Trophoblast cell (in vitro differentiated cells and primary cell): Measurements from ENCODE around the gene ITGA11.

Experiments
- DNase-seq, 2 donors: peaks; one replicate each; pipeline ENCODE4 v3.0.0-alpha.2; 2016
- H2AFZ ChIP-seq: 2 replicates; pipeline ENCODE4 v1.6.1; 2013; ENCODE audit warnings: low read length, moderate library complexity, mild to moderate bottlenecking; ENCODE audit not compliant: insufficient read depth, poor library complexity
- H2AK5ac ChIP-seq: 2 replicates; pipeline ENCODE4 v1.6.1; 2013; ENCODE audit warnings: mild to moderate bottlenecking, low read length
- H2BK120ac ChIP-seq: 2 replicates; pipeline ENCODE4 v1.6.1; 2013; ENCODE audit warnings: low read length, mild to moderate bottlenecking, moderate library complexity; ENCODE audit not compliant: insufficient read depth, poor library complexity
- H2BK12ac ChIP-seq: 2 replicates; pipeline ENCODE4 v1.6.1; 2013; ENCODE audit warnings: mild to moderate bottlenecking, low read length, moderate library complexity
- H2BK5ac ChIP-seq: 2 replicates; pipeline ENCODE4 v1.6.1; 2013; ENCODE audit warnings: low read length, low read depth, moderate library complexity, mild to moderate bottlenecking; ENCODE audit not compliant: poor library complexity
- H3K14ac ChIP-seq: 2 replicates; pipeline ENCODE4 v1.6.1; 2013; ENCODE audit warnings: mild to moderate bottlenecking, low read length
- H3K18ac ChIP-seq: 2 replicates; pipeline ENCODE4 v1.6.1; 2013; ENCODE audit warnings: mild to moderate bottlenecking, low read length
- H3K23ac ChIP-seq: 2 replicates; pipeline ENCODE4 v1.6.1; 2013; ENCODE audit warnings: low read length
- H3K27ac ChIP-seq: 2 replicates; pipeline ENCODE4 v1.5.1; 2013; ENCODE audit warnings: low read depth, mild to moderate bottlenecking, inconsistent platforms, low read length, moderate library complexity
- H3K27me3 ChIP-seq: 2 replicates; pipeline ENCODE4 v1.6.1; 2013; ENCODE audit warnings: inconsistent platforms, mild to moderate bottlenecking, low read length, moderate library complexity; ENCODE audit not compliant: insufficient read depth
- H3K36me3 ChIP-seq, 2 experiments: 1 replicate in 1 of 2; 2 replicates in 1 of 2; pipeline ENCODE4 v1.6.1; 2013; ENCODE audit warnings: low read length in 2 of 2, mild to moderate bottlenecking in 2 of 2, moderate library complexity in 1 of 2; ENCODE audit not compliant: insufficient read depth in 2 of 2, control insufficient read depth in 1 of 2
- H3K4ac ChIP-seq: 2 replicates; pipeline ENCODE4 v1.6.1; 2013; ENCODE audit warnings: low read depth, mild to moderate bottlenecking, low read length, moderate library complexity
- H3K4me1 ChIP-seq, 2 experiments: 1 replicate in 1 of 2; 2 replicates in 1 of 2; pipeline ENCODE4 v1.6.1; 2013; ENCODE audit warnings: low read length in 2 of 2, mild to moderate bottlenecking in 2 of 2, moderate library complexity in 1 of 2; ENCODE audit not compliant: insufficient read depth in 2 of 2, control insufficient read depth in 1 of 2
- H3K4me2 ChIP-seq: 2 replicates; pipeline ENCODE4 v1.6.1; 2013; ENCODE audit warnings: inconsistent platforms, mild to moderate bottlenecking, low read length, moderate library complexity
- H3K4me3 ChIP-seq: 2 replicates; pipeline ENCODE4 v1.5.1; 2013; ENCODE audit warnings: mild to moderate bottlenecking, low read depth, low read length, inconsistent platforms
- H3K79me1 ChIP-seq: one replicate; pipeline ENCODE4 v1.6.1; 2013; ENCODE audit warnings: low read length
- H3K79me2 ChIP-seq: 2 replicates; pipeline ENCODE4 v1.6.1; 2013; ENCODE audit warnings: low read length, mild to moderate bottlenecking; ENCODE audit not compliant: control insufficient read depth, insufficient read depth, poor library complexity
- H3K9ac ChIP-seq: 2 replicates; pipeline ENCODE4 v1.6.1; 2013; ENCODE audit warnings: mild to moderate bottlenecking, low read length
- H3K9me3 ChIP-seq: 2 replicates; pipeline ENCODE4 v1.6.1; 2013; ENCODE audit warnings: low read depth, mild to moderate bottlenecking, control low read depth, inconsistent platforms, low read length; ENCODE audit not compliant: insufficient read depth
- H4K12ac ChIP-seq: 2 replicates; pipeline ENCODE4 v1.6.1; 2013; ENCODE audit warnings: low read depth, mild to moderate bottlenecking, low read length, moderate library complexity
- H4K8ac ChIP-seq: 2 replicates; pipeline ENCODE4 v1.6.1; 2013; ENCODE audit warnings: low read depth, mild to moderate bottlenecking, low read length, moderate library complexity
- H4K91ac ChIP-seq: one replicate; pipeline ENCODE4 v1.6.1; 2013; ENCODE audit warnings: low read depth, mild to moderate bottlenecking, low read length, moderate library complexity
- WGBS: extraction: QIAGEN DNeasy Blood & Tissue Kit; methylation state at CpG from one replicate; pipeline ENCODE4 v1.1.7; 2013; ENCODE audit warnings: missing lambda C conversion rate; ENCODE audit not compliant: insufficient read length, insufficient coverage; ENCODE audit errors: extremely low coverage; 5-methylcytosine and 5-hydroxymethylcytosine counted together

Gene ITGA11

DNA sequence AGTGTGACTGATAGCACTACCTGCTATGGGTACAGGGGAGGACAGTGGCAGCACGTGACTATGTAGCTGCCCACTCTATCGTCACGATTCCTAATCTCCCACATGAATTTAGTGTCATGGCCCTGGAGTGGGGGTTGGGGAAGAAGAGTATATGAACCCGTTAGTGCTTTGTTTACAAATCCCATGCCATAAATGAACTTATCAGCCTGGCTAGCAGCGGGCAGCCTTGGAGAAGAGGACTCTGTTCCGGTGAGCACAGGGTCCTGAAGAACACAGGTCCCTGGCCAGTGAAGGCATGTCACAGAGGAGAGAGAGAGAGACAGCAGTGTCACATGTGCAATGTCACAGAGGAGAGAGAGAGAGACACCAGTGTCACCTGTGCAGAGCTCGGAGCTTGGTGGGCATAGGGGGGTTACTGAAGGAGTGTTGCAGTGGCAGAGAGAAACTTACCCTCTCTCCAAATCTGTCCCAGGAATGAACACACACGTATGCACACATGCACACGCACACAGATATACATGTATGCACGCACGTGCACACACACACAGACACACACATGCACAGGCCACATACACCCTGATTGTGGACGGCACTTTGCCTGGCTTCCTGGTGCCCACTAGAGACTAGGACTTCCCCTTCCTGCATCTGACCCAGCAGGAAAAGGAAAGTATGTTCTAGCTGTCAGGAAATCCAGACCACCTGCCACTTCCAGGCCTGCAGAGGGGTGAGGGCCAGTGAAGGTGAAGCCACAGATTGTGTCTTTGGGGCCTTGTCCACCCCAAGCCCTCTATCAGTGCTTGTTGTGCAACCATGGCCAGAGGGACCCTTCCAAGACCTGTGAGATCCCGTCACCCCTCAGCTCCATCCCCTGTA is 26.3 kb downstream of the ITGA11 start:
- Histone ChIP-seq H3K79me1 (no peaks in the 10 kb centered on the region), H2BK5ac (no peak overlapping the region), H3K4ac (no peak overlapping the region), H4K12ac (no peak overlapping the region), H3K9ac (no peak overlapping the region), H3K27me3 (no peaks in the 10 kb centered on the region), H3K4me3 (no peak overlapping the region), H3K27ac (no peak overlapping the region), H4K91ac (no peak overlapping the region), H4K8ac (no peak overlapping the region), H3K4me1 (no peaks in the 10 kb centered on the region), H3K4me2 (no peak overlapping the region), H3K23ac (no peak overlapping the region), H3K79me2 (no peaks in the 10 kb centered on the region), H3K9me3 (peaks cover 5% of the 10 kb centered on the region), H3K14ac (no peak overlapping the region), H2AK5ac (no peak overlapping the region), H3K36me3 (no peaks in the 10 kb centered on the region), H2BK12ac (no peak overlapping the region), H2BK120ac (no peak overlapping the region), H2AFZ (no peak overlapping the region), H3K18ac (no peak overlapping the region)
- no peak for DNase-seq
- WGBS, result no CpG with 5 or more reads among the region's 13 CpGs

DNA sequence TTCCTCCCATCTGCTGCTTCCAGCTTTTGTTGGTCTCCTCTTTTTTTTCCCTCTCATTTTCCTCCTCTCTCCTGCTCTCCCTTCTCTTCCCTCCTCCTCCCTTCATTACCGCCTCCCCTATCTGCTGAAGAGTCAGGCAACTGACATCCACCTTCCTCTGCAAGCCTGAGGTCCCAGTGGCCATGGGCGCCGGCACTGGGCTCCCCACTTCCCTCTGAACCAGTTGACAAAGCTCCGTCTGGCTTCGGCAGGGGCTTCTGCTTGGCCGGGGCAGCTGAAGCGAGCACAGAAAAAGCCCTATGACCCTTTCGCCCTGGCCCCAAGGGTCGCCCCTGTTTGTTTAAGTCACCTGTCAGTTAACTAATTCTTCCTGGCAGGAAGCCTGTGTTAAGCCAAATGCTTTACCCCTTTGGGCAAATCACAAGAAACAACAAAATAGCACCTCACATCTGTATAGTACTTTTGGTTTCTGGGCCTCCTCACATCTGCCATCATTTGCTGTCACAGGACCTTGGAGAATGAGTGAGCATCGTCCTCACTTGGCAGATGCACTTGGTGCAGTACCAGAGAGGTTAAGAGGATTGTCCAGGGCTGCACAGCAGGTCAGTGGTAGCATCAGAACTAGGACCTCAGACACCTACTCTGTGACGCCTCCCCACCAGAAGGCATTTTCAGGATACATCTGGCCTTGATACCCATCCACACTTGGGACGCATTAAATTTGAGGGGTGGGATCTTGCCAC is 27.7 kb downstream of the ITGA11 start:
- no peak overlapping the region for H2AFZ ChIP-seq
- no peak overlapping the region for H2BK12ac ChIP-seq
- no peak overlapping the region for H3K14ac ChIP-seq
- no peak overlapping the region for H4K8ac ChIP-seq
- H3K79me1 ChIP-seq, result no peaks in the 10 kb centered on the region
- no peak overlapping the region for H3K18ac ChIP-seq
- H3K4ac ChIP-seq, result no peak overlapping the region
- no peak overlapping the region for H4K91ac ChIP-seq
- no CpG with 5 or more reads among the region's 12 CpGs for WGBS
- DNase-seq, result no peak
- H3K4me3 ChIP-seq, result no peak overlapping the region
- H3K79me2 ChIP-seq, result no peaks in the 10 kb centered on the region
- no peak overlapping the region for H3K23ac ChIP-seq
- H3K27ac ChIP-seq, result no peak overlapping the region
- peaks cover 3% of the 10 kb centered on the region for H3K9me3 ChIP-seq
- no peaks in the 10 kb centered on the region for H3K36me3 ChIP-seq
- no peak overlapping the region for H3K9ac ChIP-seq
- no peak overlapping the region for H2BK120ac ChIP-seq
- no peak overlapping the region for H2AK5ac ChIP-seq
- no peak overlapping the region for H3K4me2 ChIP-seq
- H2BK5ac ChIP-seq, result no peak overlapping the region
- no peak overlapping the region for H4K12ac ChIP-seq
- no peaks in the 10 kb centered on the region for H3K4me1 ChIP-seq
- H3K27me3 ChIP-seq, result no peaks in the 10 kb centered on the region

DNA sequence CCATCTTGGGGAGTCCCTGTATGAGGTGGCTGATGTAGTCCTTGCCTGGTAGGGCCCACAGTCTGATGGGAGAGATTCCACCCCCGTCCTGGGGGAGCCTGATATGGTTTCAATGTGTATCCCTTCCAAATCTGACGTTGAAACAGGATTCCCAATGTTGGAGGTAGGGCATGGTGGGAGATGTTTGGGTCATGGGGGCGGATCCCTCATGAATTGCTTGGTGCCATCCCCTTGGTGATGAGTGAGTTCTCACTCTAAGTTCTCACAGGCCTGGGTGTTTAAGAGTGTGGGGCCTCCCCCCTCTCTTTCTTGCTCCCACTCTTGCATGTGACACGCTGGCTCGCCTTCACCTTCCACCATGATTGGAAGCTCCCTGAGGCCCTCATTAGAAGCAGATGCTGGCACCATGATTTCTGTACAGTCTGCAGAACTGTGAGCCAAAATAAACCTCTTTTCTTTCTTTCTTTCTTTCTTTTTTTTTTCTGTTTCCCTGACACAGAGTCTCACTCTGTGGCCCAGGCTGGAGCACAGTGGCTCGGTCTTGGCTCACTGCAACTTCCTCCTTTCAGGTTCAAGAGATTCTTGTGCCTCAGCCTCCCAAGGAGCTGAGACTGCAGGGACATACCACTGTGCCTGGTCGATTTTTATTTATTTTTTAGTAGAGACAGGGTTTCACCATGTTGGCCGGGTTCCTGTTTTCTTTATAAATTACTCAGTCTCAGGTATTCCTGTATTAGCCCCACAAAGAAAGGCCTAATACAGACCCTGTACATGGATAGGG is 28.6 kb downstream of the ITGA11 start:
- no peak overlapping the region for H3K27ac ChIP-seq
- no peak for DNase-seq
- no peaks in the 10 kb centered on the region for H3K79me1 ChIP-seq
- H3K27me3 ChIP-seq, result no peaks in the 10 kb centered on the region
- no peak overlapping the region for H2BK5ac ChIP-seq
- H3K4me2 ChIP-seq, result no peak overlapping the region
- H2BK12ac ChIP-seq, result no peak overlapping the region
- H4K8ac ChIP-seq, result no peak overlapping the region
- no CpG with 5 or more reads among the region's 8 CpGs for WGBS
- no peak overlapping the region for H3K23ac ChIP-seq
- no peak overlapping the region for H3K9ac ChIP-seq
- H3K4ac ChIP-seq, result no peak overlapping the region
- H3K4me1 ChIP-seq, result no peaks in the 10 kb centered on the region
- H3K36me3 ChIP-seq, result no peaks in the 10 kb centered on the region
- no peak overlapping the region for H3K4me3 ChIP-seq
- no peak overlapping the region for H2AFZ ChIP-seq
- H3K79me2 ChIP-seq, result no peaks in the 10 kb centered on the region
- H3K14ac ChIP-seq, result no peak overlapping the region
- no peak overlapping the region for H3K18ac ChIP-seq
- no peak overlapping the region for H4K12ac ChIP-seq
- peaks cover under 1% of the 10 kb centered on the region for H3K9me3 ChIP-seq
- H2BK120ac ChIP-seq, result no peak overlapping the region
- no peak overlapping the region for H4K91ac ChIP-seq
- H2AK5ac ChIP-seq, result no peak overlapping the region

DNA sequence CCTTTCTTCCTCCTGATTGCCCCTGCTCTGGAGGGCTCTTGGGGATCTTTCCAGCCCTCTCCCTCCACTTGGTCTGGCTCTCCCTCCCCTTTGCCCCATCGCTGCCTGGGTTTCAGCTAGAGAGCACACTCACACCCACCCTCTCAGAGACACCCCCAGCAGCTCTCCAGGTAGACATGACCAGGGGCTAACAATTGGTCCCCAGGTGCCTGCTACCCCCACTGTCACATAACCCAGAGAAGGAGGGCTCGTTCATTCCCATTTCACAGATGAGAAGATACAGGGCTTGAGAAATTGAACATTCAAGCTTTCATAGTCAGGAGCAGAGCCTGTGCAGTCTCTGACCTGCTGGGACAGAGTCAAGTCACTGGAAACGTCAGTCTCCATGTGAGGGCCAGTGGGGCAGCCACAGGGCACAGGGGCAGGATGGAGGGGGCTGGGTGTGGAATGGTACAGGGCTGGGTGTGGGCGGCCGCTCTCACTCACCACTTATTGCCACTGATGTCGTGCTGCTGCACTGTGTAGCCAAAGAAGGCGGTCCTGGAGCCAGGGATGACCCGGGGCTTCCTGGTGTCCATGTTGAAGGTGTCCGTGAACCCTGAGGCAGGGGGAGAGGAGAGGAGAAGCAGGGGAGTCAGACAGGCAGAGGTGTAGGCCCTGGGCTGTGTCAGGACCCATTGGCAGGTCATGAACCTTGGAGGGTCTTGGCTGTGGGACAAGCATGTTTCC is 29.4 kb downstream of the ITGA11 start:
- Histone ChIP-seq H3K18ac (no peak overlapping the region), H3K23ac (no peak overlapping the region), H3K4ac (no peak overlapping the region), H3K36me3 (no peaks in the 10 kb centered on the region), H3K4me1 (no peaks in the 10 kb centered on the region), H3K4me2 (no peak overlapping the region), H2BK120ac (no peak overlapping the region), H3K79me2 (no peaks in the 10 kb centered on the region), H3K9me3 (no peaks in the 10 kb centered on the region), H3K9ac (no peak overlapping the region), H2BK5ac (no peak overlapping the region), H3K4me3 (no peak overlapping the region), H3K14ac (no peak overlapping the region), H3K79me1 (no peaks in the 10 kb centered on the region), H3K27ac (no peak overlapping the region), H4K8ac (no peak overlapping the region), H2AK5ac (no peak overlapping the region), H2BK12ac (no peak overlapping the region), H2AFZ (no peak overlapping the region), H4K91ac (no peak overlapping the region), H3K27me3 (no peaks in the 10 kb centered on the region), H4K12ac (no peak overlapping the region)
- DNase-seq, result no peak
- no CpG with 5 or more reads among the region's 9 CpGs for WGBS
